ENCODE data around the gene CHN2.

CHN2 gene

DNA sequence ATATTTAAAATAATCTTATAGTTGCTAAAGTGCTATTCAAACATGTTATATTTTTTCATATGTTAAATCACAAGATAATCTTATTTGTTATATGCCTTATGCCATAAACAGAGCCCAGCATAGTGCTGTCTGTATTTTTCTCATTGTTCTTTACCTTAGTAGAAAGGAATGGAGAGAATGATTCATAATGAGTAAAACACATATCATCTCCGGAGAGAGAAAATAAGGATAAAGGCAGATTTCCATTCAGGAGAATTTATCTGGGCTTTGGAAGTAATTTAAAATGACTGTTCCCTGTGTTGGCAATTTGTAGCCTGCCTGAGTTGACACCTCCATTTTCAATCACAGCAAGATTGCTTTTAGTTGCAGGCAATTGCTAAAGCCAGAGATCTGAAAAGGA is 30.2 kb downstream of the CHN2 start:
- no peak for DNase-seq (ENCODE audit: low read depth in 2 of 2)

DNA sequence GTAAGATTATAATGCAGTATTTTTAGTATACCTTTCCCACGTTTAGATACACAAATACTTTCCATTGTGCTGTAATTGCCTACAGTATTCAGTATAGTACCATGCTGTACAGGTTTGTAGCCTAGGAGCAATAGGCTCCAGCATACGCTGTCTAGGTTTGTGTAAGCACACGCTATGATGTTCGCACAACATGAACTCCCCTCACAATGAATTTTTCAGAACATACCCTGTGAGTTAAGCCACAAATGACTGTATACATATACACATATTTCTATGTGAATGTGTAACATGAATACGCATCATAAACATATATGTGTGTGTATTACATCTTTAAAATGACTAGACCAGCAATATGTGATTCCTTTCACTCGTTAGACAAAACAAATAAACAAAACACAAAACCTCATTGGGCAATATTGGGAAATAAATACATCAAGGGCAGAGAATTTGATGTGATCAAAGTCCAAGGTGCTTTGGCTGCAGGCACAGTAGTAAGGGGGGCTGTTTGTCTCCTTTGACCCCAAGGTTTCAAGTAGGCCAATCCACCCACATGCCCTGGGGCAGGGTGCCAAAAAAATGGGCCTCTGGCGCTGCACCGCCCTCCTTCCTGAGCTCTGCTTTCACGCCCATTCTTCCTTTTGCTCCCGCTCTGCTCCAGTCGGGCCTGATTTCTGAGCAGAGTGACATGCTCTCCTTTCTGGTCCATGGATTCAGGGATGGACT is 33.9 kb downstream of the CHN2 start:
- no peak for DNase-seq (ENCODE audit: low read depth in 2 of 2)

DNA sequence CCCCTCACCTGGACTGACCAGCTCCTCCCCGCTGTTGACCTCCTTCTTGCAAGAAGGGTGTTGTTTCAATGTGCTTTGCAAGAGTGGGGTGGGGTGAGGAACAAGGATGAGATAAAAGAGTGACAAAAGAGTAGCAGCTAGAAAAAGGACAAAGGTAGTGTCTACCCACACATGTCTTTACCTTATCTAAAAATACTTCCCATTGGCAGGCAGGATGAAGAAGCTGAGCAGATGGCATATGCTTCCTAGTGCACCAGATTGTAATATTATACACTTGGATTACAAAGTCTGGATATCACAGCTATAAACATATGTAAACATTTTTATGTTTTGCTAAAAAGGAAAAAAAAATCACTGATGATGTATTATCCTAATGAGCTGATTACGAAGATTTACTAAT is 34.5 kb downstream of the CHN2 start:
- no peak for DNase-seq (ENCODE audit: low read depth in 2 of 2)

DNA sequence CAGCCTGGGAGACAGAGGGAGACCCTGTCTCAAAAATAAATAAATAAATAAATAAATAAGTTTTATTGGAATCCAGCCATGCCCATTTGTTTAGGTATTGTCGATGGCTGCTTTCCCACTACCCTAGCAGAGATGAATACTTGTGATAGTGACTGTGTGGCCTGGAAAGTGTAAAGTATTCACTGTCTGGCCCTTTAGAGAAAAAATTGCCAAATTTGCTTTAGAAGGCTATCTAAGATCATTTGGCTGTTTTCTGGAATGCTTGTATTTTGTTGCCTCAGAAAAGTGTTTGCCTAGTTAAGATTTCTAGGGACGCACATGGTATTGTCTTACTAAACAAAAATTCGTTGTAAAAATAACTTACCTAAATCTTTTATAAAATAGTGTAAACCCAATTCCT is 35.4 kb downstream of the CHN2 start:
- no peak for DNase-seq (ENCODE audit: low read depth in 2 of 2)

DNA sequence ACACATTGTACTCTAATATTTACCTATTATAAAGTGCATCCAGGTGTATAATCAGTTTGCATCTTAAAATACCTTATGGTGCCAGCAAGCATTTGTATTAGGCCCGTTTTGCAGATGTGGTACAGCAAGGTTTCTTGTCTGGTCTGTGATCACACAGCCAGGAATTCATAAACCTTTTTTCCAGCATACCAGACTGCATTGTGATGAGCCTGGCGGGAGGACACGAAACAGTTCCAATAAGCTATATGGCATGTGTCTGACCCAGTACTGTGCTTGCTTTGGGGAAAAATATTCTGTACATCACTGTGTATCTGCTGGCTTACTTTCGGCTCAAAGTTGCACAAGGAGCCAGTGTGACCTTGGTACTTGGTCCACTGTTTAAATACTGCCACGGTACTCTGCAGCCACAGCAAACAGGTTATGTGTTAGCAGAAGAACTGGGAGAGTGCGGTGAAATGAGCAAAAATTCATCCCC is 36.3 kb downstream of the CHN2 start:
- no peak for DNase-seq (ENCODE audit: low read depth in 2 of 2)

DNA sequence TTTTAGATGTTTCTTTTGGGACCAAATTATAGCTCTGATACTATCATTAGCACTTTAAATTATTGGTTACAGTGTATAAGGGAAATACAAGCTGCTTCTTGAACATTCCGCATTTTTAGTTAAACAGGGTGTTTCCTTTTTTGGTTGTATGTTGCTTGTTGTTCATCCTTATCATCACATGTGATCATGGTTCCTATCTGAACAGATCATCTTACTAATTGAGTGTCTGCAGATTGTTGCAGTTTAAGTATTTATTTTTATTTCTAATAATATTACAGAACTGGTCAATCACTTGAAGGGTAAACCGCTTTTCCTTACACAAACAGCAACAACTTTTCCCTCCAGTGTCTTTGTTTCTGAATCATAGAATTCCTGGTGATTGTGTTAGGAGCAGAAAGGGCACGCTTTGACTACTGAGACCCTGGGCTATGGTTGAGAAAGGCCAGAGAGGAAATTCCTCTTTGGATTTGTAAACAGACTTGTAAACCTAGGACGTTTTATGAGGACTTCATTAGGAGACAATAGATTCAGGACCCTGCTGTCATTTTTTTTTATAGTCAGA is 37.2 kb downstream of the CHN2 start:
- DNase-seq (ENCODE audit: low read depth in 2 of 2), result no peak

DNA sequence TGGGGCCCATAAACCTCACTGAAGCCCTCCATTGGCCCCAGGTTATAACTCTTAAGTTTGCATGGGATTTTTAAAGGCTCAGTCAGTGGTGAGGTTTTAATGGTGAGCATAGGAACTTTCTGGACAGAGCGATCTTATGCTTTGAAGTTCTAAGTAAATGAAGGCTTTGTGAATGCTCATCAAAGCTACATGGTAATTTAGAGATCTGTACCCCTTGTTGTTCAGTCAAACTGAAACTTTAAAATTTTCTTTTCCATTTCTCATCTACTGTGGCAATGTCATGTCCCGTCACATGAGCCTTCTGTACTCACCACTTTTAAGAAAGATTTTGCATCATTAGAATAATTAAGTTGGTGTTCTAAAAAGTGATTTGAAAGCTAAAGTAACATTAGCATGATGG is 39.9 kb downstream of the CHN2 start:
- DNase-seq (ENCODE audit: low read depth in 2 of 2), result no peak

DNA sequence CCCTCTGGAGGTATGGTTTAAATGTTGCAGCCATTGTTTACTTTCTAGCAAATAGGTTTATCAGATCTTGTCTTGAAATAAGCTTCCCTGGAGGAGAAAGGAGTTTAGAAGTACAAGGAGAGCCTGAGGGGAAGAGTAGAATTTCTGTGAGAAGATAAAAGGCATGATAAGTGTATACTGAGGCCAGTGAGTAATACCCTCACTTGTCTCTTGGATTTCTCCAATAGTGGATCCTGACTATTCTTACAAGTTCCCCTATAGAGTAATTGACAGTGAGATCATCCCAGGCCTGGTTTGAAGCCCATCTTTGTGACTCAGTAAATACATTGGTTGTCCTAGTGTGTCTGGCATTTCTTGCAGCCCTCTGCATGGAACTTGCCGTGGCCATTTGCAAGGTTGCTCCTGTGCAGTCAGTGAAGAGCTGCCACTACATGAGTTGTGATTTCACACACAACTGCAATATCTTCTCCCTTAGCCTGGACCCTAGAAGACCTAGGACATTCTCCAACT is 41.6 kb downstream of the CHN2 start:
- no peak for DNase-seq (ENCODE audit: low read depth in 2 of 2)

DNA sequence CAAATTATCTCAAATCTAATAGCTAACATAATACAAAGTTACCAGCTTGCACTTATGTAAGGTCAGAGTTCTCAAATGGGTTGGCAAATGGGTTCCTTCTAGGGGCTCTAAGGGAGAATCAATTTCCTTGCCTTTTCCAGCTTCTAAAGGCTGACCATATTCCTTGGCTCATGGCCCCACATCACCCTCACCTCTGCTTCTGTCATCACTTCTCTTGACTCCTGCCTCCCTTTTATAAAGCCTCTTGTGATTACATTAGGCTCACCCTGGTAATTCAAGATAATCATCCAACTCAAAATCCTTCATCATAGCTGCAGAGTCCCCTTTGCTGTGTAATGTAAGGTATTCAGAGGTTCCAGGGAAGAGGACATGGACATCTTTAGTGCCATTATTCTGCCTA is 42.1 kb downstream of the CHN2 start:
- DNase-seq (ENCODE audit: low read depth in 2 of 2), result no peak

DNA sequence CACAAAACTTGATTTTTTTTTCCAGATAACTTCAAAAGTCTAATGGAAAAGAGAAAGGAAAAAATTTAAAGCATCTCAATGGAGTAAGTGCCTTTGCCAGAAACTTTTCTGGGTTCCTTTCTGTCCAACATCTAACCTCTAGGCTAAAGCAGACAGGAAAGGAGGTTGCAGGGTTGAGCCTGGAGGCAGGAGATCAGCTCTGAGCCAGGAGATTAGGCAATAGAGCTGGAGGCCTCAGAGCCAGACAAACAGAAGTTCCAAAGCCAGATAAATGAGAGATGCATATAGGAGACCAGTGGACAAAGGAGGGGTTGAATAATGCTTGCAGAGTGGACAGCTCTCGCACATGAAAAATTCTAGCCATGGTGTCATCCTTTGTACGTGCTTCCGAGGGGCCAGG is 42.9 kb downstream of the CHN2 start:
- no peak for DNase-seq (ENCODE audit: low read depth in 2 of 2)

DNA sequence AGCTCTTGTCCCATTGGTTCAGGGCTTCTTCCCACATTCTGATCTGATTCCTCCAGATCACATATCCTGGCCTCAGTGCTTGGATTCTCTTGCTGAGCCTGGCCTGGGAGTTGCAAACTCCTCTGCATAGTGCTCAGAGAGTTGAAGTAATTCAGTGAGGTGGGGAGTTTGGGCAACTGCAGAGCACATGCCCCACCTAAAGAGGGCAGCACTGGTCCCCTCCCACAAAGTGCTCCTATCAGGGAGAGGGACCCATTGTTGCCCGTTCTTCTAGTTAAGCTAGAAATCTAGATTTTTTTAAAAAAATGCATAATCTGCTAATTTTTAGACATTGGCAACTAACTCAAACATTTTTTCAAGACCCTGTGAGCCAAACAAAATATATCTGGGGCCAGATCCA is 45.1 kb downstream of the CHN2 start:
- DNase-seq (ENCODE audit: low read depth in 2 of 2), result no peak

DNA sequence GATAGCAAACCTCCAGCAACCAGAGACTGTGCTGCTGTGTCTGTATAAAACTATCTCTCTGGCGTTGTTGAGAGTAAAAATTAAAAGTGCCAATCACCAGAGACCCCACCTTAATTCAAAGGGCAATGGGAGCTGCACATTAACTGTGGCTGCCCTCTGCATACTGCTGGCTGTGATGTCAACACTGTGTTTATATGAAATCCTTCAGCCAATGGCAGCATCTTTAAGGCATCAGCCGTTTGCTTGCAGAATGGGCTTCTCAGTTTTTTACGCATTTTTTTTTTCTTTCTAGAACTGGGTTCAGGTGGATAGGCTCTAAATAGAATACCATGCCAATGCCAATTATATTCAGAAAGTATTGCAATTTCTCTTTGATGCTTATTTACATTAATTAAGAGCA is 47.7 kb downstream of the CHN2 start:
- DNase-seq (ENCODE audit: low read depth in 2 of 2), result no peak

DNA sequence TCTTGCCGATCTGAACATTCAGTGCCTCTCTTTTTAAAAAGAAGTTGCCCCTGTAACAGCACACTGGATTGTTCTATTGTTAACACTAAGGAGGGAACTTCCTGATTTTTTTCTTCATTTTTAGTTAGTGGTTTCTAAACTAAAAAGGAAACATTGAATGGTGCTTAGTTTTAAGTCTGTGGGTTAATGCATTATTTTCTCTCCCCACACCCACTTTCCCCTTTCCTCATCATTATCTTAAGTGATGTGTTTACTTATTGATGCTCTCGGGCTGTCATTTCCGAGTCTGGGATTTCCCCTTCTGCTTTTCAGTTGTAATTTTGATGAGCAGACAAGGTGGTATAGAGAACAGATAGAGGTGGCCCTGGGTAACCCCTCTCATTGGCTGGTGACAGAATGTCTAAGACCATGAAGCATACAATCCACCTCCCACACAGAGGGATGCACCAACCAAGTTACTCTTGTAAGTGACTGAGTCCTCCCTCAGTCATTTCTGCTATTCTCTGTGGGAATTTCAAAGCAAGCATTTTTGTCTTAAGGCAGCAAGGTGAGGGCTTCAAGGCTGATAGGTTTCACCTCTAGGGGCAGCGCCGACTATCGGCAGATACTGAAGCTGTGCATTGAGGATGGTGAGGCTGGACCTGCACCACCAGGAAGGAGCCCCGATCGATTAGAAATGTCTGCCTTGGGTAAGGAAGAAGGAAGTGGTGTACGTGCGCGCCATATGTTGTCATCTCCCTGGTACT is 49.5 kb downstream of the CHN2 start:
- no peak for DNase-seq (ENCODE audit: low read depth in 2 of 2)

DNA sequence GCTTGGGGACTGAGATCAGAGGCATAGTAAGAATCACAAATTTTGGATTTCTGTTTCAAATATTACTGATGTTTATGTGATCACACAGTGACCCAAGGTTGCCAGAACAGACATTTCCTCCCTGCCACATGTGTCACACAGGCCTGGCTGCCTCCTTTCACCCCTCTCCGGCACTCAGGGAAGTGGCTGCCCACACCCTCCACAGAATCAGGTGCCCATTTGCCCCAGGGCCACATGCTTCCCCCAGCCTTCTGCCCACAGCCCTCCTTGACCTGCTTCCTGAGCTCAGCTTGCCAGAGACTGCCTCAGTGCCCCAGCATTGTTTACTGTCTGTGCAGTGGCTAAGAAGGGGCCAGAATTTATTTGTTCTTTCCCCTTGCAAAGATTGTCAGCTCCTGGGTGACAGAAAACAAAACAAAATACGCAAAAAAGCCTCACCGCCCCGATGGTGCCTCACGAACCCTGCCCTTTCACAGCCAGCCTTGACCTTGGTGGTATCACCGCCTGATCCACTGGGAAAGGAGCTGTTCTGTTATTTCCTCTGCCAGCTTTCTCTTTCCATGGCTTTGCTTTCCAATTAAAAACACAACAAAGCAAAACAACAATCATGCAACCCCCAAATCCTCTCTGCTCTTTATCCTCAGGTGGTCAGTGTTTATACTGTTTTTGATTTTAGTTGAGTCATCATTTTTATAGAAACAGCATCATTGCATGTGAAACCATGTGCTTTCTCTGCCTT is 52.8 kb downstream of the CHN2 start:
- DNase-seq (ENCODE audit: low read depth in 2 of 2), result no peak

DNA sequence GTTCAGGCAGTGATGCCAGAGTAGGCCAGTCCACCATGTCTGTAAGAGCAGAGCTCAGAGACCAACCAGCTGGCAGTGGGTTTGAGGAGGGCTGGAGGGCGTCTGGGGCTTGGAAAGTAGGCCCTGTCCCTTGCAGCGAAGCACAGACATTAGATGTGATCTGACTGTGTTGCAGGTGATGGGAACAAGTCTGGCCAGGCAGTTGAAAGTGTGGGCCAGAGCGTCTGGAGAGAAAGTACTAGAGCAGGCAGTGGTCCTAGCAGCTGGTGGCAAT is 53.3 kb downstream of the CHN2 start:
- no peak for DNase-seq (ENCODE audit: low read depth in 2 of 2)

DNA sequence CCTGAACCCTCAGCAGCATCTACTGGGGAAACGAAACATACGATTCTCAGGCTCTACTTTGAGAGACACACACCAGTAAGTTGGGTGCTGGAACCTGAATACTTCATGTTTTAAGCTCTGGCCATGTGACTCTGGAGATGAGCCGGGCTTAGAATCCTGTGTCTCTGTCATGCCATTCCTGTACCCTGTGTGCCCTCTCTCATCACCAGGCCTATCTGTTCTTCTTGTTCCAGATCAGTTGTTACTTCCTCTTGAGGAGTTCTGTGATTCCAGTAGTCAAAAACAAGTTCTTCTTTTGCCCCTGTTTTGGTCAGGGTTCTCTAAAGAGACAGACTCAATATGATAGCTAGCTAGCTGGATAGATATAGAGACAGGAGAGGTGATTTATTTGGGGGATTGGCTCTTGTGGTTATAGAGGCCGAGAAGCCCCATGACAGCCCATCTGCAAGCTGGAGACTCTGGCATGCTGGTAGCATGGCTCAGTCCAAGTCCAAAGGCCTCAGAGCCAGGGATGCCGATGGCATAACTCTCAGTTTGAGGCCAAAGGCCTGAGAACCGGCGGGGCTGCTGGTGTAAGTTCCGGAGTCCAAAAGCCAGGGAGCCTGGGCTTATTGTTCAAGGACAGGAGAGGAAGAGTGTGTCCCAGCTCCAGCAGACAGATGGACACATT is 54.3 kb downstream of the CHN2 start:
- DNase-seq (ENCODE audit: low read depth in 2 of 2), result no peak

DNA sequence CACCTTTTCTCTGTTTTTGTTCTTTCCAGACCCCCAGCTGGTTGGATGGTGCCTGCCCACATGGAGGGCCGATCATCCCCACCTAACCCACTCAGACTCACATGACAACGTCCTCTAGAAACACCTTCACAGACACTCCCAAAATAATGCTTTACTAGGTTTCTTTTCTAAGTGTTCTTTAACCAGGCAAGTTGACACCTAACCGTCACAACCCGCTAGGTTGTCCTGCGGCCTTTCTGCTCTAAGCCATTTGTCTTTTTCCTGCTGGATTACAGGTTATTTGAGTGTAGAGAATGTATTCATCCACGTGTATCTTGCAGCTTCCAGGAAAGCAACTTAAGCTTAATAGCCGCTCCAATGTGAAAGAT is 54.8 kb downstream of the CHN2 start:
- DNase-seq (ENCODE audit: low read depth in 2 of 2), result no peak

DNA sequence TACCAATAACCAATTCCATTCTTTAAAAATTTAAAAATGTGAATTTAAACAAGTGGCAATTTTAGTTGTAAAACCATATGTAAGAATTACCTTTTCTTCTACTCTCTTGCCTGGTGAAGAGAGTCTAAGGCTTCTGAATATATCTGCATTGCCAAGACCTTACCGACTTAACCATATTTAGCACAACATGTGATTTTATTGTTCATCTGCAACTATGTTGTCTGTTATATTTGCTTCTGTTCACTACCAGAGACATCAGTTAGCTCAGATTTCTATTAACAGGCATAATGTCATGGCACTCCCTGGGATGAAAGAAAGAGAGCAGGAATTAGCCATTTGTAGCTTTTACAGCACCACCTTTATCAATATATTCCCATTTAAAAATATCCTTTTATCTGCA is 55.3 kb downstream of the CHN2 start:
- no peak for DNase-seq (ENCODE audit: low read depth in 2 of 2)

DNA sequence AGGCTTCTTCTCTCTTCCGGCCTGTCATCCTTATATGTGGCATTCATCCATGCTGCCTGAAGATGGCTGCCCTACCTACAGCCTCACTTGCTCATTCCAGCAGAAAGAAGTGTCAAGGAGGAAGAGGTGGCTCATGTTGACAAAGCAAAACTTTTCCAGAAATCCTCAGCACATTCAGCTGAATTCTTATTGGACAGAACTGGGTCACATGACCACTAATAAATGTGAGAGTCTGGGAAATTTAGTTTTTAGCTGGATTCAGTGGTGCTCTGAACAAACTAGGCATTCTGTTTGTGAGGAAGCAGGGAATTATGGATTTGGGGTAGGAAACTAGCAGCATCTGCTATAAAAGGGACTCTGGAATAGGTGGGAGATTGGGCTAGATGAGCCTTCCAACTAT is 58.6 kb downstream of the CHN2 start:
- DNase-seq (ENCODE audit: low read depth in 2 of 2), result no peak

DNA sequence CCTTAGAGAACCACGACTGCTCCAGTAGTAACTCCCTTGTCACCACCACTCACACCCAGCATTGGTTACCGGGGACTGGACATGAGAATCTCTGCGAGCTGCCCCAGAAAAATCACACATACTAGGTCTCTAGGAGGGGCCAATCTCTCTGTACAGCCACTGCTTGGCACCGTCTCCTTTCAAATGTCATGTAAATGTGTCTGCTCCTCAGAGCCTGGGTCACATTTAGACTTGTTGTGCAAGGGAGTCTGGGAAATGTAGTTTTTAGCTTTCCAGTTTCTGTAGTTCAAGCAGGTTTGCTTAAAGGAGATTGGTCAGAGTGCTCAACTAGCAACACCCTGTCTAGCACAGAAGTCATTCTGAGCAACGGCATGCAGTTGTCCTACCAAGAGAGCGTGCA is 60.0 kb downstream of the CHN2 start:
- no peak for DNase-seq (ENCODE audit: low read depth in 2 of 2)

DNA sequence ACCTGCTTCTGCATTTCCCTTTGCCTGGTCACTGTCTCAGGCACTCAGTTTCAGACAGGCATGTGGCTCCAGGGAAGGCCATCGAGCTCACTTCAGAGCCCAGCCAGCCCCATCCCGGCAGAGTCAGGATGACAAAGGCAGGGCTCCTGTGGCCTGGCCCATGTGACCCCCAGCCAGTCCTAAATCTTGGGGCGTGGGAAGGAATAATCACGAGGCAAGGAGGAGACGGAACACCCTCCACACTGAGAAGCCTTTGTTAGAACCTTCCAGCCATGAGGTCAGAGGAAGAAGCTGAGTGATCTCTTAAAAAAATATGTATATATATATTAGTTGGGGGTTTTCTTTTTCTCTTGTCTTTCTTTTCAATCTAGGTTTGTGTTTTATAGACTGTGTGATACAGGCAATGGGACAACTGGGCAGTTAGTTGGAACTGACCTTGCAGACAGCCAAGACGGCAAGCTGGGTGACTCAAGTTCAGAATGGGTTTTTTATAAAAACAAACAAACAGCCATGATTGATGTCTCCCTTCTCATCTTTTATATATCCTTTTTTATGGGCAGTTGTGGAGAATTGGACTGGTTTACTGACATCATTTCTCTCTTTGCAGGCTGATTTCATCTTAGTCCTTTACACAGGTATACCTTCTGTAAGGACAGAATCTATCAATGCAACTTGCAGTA is 60.8 kb downstream of the CHN2 start:
- DNase-seq (ENCODE audit: low read depth in 2 of 2), result no peak

Data from fibroblast of skin of left quadriceps (primary cell).